Right lung (tissue), 5 donors: ENCODE measurements around the gene RUNX2. TPM values are rescaled to one million over a fixed set of nuclear protein-coding genes. Genes with fewer than 3 reads are reported as not detected.

Source experiments
- DNase-seq, 2 donors: peaks; one replicate each; pipeline ENCODE4 v3.0.0-alpha.2; 2013
- polyA plus RNA-seq, 5 donors: library from polyadenylated mRNA; unstranded; fragments of 120-200 nt; gene quantifications; one replicate each; pipeline versions ENCODE4 v1.2.1 to v1.2.3, GENCODE V29; 2013; ENCODE audit warnings: inconsistent platforms in 1 of 5, low replicate concordance in 1 of 5; ENCODE audit not compliant: insufficient read length in 5 of 5, insufficient read depth in 1 of 5

Gene RUNX2
- polyA plus RNA-seq, 5 donors, result 1.8 to 3.9 (median 3.3) TPM

DNA sequence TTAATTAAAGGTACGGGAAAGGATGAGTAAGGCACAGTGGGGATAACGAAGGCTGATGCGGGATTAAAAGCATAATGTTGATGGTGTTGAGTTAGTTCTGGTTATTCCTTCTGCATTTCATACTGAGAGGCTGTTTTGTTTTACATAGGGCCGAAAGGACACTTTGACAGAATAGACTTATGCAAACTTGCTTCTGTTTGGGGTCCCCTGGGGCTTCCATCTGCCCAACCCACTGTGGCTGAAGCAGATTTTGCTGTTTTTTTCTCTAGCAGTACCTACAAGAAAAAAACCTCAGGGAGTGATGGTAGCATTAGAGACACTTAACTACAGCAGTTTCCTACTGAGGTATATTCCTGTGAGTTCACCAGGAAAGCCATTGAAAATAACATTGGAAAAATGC, 185.7 kb downstream of the RUNX2 start:
- DNase-seq, result no peak

DNA sequence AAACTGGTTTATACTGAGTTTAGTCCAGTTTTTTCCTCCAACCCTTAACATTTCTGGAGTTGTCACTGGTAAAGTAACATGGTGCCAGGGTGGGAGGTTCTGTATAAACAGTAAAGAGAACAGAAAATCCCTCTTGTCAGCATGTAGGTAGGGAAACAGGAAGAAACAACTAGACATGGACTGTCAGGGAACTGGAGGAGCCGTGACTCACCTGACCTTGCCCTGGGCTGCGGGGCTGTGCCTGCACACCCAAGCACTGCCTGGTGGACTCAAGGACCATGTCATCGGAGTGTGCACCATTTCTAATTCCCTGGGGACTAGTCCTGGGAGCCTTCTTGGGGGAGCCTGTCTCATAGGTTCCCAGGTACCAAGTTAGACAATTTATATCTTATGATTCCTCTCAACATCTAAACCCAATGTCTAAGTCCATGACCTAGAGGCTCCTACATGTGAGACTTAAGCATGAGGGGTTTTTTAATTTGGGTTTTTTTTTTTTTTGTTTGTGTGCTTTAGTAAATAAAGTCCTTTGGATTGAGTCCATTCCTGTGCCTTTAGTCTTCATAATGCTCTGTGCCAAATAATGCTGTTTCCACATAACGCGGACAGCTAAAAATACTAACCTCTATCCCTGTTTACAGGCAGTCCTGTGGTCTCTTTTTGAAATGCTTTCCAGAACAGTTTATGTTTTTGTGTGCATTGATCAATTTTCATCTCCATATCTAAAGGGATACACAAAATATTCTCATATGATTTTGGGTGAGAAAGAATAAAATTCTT, 186.5 kb downstream of the RUNX2 start:
- no peak for DNase-seq

DNA sequence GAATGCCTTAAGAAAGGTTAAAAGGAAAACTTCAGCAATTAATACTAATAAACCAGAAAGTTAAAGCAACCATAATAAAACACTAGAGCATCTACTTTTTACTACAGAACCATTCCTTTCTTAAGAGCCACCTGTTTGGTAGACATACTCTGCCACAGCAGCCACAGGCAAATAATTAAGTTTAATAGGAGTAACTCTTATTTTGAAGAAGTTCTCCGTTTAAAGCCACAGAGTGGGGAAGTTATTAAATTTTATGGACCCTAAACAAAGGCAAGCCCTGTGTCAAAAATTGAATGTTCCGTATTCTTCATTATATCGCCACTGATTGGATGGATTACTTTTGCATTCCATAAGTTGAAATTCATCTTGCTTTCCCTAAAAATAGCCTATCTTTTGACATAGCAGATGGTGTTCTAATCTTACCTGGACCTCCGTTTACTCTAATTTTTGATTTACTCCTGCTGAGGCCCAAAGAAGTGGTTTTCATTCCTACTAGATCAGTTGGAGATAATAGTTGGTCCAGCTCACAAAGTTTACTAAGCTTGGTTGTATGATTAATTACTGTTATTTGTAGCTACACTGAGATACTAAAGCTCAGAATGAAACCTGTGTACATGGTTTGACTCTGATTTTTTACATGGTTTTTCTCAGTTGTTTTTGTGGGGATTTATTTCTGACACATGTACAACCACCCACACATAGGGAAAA, 190.0 kb downstream of the RUNX2 start:
- no peak for DNase-seq

DNA sequence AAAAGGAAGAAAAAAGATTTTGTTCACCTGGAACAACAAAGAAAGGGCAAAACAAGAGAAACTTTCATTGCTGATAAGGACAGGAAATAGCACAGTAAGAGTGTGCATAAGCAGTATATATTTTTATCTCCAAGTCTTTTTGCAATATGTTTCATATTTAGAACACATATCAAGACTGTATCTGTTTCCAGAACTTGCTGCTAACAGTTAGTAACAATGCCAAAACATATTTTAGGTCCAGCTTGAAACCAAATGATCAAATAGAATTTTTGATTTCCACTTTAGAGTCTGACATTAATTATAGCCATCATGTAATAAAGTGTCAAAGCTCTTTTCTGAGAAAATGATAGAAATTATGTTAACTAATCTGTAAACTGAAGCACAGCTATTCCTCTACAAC, 193.1 kb downstream of the RUNX2 start:
- no peak for DNase-seq

DNA sequence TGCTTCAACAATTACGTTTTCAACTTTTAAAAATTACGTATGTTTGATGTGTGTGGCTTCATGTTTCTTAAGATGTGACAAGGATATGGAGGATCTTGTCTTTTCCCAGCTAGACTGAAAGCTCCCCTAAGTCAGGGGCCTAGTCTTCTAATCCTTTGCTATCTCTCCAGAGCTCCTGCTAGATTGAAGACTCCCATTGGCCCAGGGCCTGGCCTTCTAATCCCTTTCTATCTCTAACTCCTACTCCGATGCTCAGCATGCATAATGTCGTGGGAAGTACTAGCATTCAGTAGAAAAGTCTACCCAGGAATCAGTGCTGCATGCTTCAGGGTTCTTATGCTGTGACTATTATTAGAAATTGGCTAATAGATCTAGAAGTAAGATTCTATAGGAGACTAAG, 194.4 kb downstream of the RUNX2 start:
- DNase-seq, result no peak

DNA sequence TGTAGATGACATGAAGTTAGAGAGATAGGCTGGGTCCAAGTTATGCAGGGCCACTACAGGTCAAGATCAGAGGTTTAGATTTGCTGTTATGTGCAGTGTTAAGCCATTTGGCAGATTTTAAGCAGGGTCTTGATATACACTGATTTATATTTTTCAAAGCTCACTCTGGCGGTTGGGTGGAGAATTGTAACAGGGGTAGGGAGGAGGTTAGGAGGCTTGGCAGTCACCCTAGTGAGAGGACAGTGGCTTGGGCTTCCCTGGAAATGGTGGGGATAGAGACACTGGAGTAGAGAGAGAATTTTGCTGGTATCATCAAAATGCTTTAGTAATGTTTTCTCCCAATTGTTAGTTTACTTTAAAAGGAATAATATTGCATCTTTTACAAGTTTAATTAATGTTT, 199.1 kb downstream of the RUNX2 start:
- no peak for DNase-seq

DNA sequence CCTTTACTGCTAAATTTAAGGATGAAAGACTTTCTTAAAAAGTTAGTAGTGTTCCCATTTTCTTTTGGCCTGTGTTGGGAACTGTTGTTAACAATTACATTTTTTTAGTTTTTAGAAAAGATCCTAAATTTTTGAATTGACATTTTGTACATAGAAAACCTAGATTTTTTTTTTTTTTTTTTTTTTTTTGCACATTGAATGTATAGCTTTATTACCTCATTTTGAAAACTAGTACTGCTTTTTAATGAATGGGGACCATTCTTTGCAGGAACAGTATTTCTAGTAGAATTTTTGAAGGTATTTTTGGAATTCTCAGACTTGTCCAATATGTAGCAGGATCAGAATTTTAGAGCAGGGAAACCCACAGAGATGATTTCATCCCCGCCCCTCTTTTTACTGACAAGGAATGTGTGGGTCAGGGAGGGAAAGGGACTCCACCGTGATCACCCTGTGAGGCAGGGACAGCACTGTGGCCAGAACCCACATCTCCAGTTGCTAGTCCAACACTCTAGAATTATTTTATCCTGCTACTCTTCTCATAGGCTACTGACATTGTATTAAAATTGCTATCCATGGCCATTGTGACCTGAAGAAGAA, 204.0 kb downstream of the RUNX2 start:
- no peak for DNase-seq

DNA sequence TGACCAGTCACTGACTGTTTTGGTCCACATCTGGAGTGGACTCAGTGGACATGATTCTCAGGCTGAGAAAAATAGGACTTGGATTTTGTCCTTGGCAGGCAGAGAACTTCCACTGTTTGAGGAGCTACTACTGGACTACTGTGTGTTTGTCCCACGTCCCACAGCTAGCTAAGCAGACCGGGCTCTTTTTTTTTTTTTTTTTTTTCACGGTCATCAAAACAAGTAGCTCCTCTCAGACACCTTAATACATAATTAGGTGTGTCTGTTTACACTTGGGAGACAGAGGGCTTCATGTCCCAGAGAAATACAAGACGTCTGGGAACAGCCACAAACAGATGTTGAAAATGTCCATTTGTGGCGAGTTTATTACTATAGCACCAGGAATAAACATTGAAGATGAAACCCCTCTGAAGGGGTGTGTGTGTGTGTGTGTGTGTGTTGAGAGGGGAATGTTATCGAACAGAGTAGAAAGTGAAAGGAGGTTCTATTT, 204.6 kb downstream of the RUNX2 start:
- DNase-seq, result peak; percentile 67 to 77

DNA sequence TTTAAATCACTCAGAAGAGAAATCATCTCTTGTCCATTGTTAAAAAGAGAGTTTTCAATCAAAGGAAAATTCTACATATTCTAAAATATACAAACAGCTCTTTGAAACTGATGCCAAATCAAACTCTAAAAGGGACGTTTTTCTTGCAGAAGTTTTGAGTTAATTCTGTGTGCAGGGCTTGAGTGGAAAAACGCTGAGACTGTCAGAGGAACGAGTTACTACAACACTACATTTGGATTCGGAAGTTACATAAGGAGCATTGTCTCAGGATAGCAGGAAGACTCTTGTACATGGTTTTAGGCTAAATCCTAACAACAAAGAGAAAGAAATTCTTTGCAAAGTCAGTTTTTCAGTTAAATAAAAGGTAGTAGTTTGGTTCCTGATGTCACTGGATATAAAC, 205.3 kb downstream of the RUNX2 start:
- peak; percentile 49 to 66 for DNase-seq

DNA sequence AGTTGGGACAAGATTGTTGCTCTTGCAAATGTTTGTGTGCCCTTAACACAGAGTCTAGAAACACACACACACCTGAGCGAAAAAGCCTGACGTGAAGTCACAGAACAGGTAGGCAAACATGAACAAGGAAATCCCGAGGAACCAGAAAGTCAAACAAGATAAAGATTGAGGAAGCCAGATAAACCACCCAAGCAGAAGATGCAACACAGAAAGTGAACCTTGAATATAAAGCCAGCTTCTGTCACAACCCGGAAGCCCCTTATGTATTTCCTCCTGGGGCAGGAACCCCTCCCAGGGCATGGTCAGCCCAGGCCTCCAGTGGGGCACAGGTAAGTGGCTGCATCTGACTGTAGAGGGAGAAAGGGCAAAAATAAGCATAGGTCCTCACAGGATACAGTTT, 207.8 kb downstream of the RUNX2 start:
- no peak for DNase-seq

DNA sequence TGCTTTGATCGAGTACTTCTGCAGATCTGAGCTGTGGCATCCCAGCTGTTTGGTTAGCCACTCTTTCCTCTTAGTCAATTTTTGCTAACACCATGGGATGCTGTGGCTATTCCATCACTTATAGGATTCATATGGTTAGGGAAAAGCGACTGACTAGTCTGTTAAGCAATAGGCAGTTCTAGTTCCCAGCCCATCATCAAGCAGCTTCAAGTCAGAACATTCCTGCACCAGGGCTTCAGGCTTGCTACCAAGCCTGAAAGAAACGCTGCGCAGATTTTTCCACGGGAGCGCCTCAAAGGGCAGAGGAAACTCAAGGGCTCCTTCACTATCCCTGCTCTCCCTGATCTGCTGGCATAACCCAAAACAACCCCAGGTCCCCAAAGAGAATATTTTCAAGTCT, 209.4 kb downstream of the RUNX2 start:
- DNase-seq, result no peak

DNA sequence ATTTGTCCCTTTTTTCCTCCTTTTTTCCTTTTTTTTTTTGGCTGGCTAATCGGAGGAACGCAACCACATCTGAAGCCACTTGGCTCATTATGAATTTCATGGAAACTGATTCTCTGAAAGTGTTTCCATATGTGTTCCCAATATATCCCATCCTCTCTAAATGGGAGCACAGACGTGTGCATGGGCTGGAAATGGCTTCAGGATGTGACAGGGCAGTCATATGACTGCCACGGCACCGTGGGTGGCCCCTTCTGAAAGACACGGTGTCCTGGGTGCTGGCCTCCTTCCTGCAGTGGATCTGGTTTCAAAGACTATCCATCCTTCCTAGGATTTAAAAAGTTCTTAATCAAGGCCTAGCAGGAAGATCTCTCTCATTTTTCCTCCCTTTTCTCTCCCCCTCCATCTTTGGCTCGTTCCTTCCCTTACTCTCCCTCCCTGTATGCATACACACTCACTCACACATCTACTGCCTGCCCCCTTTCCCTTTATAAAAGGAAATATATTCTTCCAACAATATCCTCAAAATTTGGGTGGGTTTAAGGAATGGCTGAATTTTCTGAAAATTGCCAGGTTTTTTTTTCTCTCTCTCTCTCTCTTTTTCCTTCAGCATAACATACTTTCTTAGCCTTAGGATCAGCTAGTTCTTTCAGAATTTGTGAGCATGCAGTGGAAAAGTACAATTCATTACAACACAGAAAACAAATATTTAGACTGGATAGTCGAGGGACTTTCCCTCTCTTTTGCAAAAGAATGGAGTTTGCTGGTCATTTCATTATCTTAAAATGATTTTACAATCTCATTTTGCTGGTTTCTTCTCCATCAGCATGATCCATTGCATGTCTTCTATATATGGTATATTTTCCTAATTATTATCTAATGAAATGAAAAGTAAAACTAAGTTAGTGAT, 210.8 kb downstream of the RUNX2 start:
- no peak for DNase-seq

DNA sequence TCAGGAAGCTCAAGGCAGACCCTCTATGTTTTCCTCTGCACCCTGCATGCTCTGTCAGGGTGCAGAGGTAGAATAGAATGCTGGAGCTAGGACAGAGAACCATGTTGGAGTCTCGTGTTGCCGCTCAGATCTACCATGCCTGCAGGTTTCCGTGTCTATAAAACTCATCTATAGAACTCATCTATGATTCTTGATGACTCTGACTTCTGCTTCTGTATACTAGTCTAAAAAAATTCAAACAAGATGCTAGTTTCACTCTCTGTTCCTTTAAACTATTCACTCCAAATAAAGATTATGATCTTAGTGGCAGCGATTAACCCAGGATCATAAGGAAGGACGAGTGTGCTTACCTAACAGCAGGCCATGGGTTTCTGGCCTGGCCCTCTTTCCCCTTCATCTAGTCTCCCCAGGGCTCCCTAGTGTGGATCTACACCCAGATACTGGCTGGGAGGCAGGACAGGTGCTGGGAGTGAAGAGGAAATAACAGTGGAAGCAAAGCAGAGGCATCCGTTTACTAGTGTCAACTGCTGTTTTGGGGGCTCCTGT, 212.3 kb downstream of the RUNX2 start:
- no peak for DNase-seq

DNA sequence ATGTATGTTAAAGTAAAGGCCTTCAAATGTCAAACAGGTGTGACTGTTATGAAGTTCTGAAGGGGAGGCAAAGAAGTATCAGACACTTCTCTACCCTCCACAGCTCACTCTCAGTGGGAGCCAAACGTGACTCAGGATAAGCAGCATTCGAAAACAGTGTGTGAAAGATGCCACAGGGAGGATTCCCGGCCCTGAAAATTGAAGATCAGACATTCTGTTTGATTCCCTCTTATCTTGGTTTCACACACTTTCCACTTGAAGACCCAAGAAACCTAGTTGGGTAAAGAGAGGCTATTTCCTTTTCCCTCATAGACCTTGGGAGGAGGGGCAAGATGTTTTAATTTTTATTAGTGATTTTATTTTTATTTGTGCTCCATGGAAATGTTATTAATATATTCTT, 213.8 kb downstream of the RUNX2 start:
- no peak for DNase-seq

DNA sequence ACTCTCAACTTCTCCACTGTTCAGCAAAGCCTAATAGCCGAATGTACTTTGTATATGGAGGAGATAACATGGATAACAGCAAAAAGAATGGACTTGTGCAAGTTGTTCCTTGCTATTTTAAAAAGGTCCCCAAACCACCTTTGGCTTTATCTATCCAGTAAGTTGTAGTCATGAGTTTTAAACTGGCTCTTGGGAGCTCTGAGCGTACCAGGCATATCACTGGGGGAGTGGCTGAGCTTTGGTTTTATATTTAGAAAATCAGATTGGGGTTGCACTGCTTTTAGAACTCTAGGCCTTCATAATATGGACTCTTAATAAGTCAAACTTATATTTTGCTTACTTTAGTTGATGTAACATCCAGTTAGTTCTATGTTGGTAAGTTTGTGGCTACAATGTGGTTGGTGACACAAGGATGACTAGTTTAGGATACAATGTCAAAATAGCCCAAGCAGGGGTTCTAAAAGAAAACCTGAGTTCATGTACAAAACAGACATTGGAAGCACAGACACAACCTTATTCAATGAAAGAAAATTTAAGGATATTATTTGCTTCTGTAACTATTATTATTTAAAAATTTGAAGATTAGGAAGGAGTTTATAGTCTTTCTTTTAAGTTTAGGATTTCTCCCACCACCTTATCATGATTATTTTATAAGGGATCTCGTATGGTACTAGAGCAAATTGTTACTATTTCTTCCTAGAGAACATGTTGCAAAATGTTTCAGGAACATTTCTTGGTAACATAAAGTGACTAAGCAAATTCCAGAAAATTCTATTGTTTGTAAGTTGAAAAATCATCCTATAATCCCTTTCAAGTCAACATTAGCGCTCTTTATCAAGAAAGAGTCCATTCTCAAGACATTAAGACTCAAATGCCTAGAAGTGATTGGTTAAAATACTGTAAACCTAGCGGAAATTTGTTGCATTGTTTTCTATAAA, 215.4 kb downstream of the RUNX2 start:
- no peak for DNase-seq

DNA sequence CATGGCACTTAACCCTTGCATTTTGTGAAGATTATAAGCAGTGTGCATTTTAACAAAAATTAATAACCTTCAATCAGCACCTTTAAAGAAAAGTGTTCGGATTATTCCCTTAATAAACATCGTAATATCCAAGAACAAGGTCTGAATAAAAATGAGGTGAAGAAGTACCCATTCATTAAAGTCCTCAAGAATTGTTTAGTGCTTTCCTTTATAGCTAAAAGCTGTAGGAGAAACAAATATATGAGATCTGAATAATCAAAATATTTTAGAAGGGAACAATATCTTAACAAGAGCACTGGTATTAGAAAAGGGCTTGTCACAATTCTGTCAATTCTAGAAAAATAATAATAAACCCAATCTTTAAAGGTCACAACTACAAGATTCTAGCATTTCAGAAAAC, 217.3 kb downstream of the RUNX2 start:
- no peak for DNase-seq

DNA sequence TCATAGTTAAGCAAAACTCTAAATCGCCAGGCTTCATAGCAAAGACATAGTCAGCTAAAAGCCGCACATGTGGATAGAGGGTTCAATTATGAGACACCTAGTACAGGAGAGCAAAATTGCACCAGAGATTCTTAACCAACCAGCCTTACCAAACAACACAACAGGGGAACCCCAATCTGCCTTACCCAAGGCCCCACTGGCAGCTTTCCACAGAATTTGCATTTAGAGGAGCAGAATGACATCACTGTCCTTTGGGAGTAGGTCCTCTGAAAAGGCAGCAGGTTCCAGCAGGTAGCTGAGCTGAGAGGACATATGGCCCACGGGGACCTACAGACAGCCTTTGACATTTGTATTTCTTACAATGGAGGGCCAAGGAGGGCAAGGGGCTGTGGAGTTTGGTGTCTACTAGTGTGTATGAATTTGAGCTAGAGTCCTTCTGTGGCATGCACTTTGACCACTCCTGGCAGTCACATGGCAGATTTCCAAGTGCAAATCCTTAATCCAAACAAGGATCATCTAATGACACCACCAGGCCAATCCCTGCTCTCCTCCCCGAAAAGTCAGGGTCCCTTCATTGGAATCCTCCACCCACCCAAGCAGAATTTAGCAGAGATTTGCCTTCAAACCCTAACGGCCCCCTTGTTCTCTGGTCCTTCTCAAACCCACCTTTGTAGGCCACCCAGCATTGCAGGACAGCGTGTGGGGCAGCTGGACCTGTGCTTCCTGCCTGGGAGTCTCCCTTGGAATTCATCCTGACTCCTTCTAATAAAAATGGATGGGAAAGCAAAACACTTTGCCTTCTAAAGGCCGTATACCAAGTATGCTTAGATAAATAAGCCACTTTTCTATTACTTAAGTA, 220.8 kb downstream of the RUNX2 start:
- no peak for DNase-seq

DNA sequence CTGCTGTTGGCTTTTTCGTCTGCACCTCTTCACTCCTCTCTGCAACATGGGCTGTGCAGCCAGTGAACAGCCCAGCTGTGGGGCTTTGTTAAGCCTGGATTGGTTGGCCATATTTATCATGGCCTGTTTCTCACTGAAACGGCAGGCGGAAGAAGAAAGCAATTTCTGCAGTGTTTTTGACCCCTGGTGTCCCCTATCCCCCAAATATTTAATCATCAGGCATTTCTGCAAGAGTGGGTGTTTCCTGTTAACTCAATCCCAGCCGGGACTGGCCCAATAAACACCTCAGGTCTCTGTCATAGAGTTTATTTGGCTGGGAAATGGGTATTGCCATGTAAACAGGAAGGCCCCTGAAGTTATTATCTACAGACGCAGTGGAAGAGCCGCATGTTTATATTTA, 224.4 kb downstream of the RUNX2 start:
- no peak for DNase-seq

DNA sequence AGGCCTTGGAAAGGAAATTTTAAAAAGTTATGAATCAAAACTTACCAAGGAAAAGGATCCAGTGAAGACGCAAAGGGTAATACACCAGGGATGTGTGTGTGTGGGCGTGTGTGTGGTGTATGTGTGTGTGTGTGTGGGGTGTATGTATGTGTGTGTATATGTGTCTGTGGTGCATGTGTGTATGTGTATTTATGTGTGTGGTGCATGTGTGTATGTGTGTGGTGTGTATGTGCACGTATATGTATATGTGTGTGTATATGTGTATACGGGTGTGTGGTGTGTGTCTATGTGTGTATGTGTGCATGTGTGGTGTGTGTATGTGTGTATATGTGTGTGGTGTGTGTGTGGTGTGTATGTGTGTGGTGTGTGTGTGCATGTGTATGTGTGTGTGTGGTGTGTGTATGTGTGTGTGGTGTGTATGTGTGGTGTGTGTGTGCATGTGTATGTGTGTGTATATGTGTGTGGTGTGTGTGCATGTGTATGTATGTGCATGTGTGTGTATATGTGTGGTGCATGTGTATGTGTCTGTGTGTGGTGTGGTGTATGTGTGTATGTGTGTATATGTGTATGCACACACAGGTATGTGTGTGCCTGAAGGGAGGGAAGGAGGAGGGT, 225.7 kb downstream of the RUNX2 start:
- no peak for DNase-seq
